SK-N-SH treated with all-trans-retinoic acid at 6 μM for 48 hours (cell line): ENCODE data around the gene HAPLN2.
A peak's percentile ranks its signal among the peaks of the same experiment; 100 is the strongest.

Experiments used
- ATAC-seq: fragments of 200-7000 bp; cut with Tn5 transposase; 3 replicates; pipeline ENCODE4 v1.9.1; 2020; ENCODE audit warnings: mild to moderate bottlenecking, moderate library complexity
- ARNTL ChIP-seq: fragments of 450-650 bp; formaldehyde crosslinking; IDR thresholded peaks from 2 replicates; pipeline ENCODE4 v1.5.0; 2020; ENCODE audit warnings: low read depth, mild to moderate bottlenecking, moderate library complexity, borderline replicate concordance
- BACH2 ChIP-seq: fragments of 250-450 bp; sonication (Bioruptor Pico); IDR thresholded peaks from 2 replicates; pipeline ENCODE4 v1.9.0; 2021; ENCODE audit warnings: mild to moderate bottlenecking, borderline replicate concordance
- CREB5 ChIP-seq: fragments of 250-450 bp; sonication (Bioruptor Pico); IDR thresholded peaks from 2 replicates; pipeline ENCODE4 v1.5.1; 2020; ENCODE audit warnings: low read depth, mild to moderate bottlenecking, moderate library complexity
- CSDC2 ChIP-seq: fragments of 250-450 bp; sonication (Bioruptor Pico); IDR thresholded peaks from 2 replicates; pipeline ENCODE4 v1.5.0; 2020; ENCODE audit warnings: mild to moderate bottlenecking, moderate library complexity
- ESRRG ChIP-seq: fragments of 250-450 bp; sonication (Bioruptor Pico); IDR thresholded peaks from 2 replicates; pipeline ENCODE4 v1.6.1; 2021; ENCODE audit warnings: mild to moderate bottlenecking
- GLIS3 ChIP-seq: fragments of 250-450 bp; sonication (Bioruptor Pico); IDR thresholded peaks from 2 replicates; pipeline ENCODE4 v1.5.0; 2020; ENCODE audit warnings: mild to moderate bottlenecking, moderate library complexity
- ISL1 ChIP-seq: fragments of 250-450 bp; sonication (Bioruptor Pico); IDR thresholded peaks from 2 replicates; pipeline ENCODE4 v2.1.2; 2022; ENCODE audit warnings: mild to moderate bottlenecking, moderate library complexity
- OSR1 ChIP-seq: fragments of 250-450 bp; sonication (Bioruptor Pico); IDR thresholded peaks from 2 replicates; pipeline ENCODE4 v1.8.0; 2022; ENCODE audit warnings: moderate library complexity, mild to moderate bottlenecking, inconsistent platforms
- POU6F1 ChIP-seq: fragments of 250-450 bp; sonication (Bioruptor Pico); IDR thresholded peaks from 2 replicates; pipeline ENCODE4 v1.8.0; 2021; ENCODE audit warnings: low read depth, mild to moderate bottlenecking, moderate library complexity, borderline replicate concordance
- PPARA ChIP-seq: fragments of 250-450 bp; sonication (Bioruptor Pico); IDR thresholded peaks from 2 replicates; pipeline ENCODE4 v1.5.0; 2020; ENCODE audit warnings: mild to moderate bottlenecking, borderline replicate concordance
- RARB ChIP-seq: fragments of 250-450 bp; sonication (Bioruptor Pico); IDR thresholded peaks from 2 replicates; pipeline ENCODE4 v1.8.0; 2021; ENCODE audit warnings: mild to moderate bottlenecking, moderate library complexity
- SNAI2 ChIP-seq: fragments of 250-450 bp; sonication (Bioruptor Pico); IDR thresholded peaks from 2 replicates; pipeline ENCODE4 v1.5.0; 2020; ENCODE audit warnings: mild to moderate bottlenecking, moderate library complexity
- TOX ChIP-seq: fragments of 250-450 bp; sonication (Bioruptor Pico); IDR thresholded peaks from 2 replicates; pipeline ENCODE4 v1.8.0; 2021; ENCODE audit warnings: mild to moderate bottlenecking, moderate library complexity, borderline replicate concordance
- TSHZ2 ChIP-seq: fragments of 250-450 bp; sonication (Bioruptor Pico); IDR thresholded peaks from 2 replicates; pipeline ENCODE4 v1.5.0; 2020; ENCODE audit warnings: mild to moderate bottlenecking, moderate library complexity
- ZC3H10 ChIP-seq: fragments of 250-450 bp; sonication (Bioruptor Pico); IDR thresholded peaks from 2 replicates; pipeline ENCODE4 v1.5.1; 2021; ENCODE audit warnings: mild to moderate bottlenecking, moderate library complexity
- ZFP3 ChIP-seq: fragments of 250-450 bp; sonication (Bioruptor Pico); IDR thresholded peaks from 2 replicates; pipeline ENCODE4 v1.5.0; 2020; ENCODE audit warnings: mild to moderate bottlenecking, moderate library complexity
- ZNF565 ChIP-seq: fragments of 450-650 bp; formaldehyde crosslinking; conservative IDR thresholded peaks from 2 replicates; pipeline ENCODE4 v1.5.0; 2020; ENCODE audit warnings: low read depth, mild to moderate bottlenecking, moderate library complexity
- ZNF70 ChIP-seq: fragments of 450-650 bp; formaldehyde crosslinking; IDR thresholded peaks from 2 replicates; pipeline ENCODE4 v1.5.0; 2020; ENCODE audit warnings: mild to moderate bottlenecking, moderate library complexity
- TF ChIP-seq, protein P1 (sequence below): fragments of 250-450 bp; sonication (Bioruptor Pico); IDR thresholded peaks from 2 replicates; pipeline ENCODE4 v1.5.1; 2021; ENCODE audit warnings: mild to moderate bottlenecking, moderate library complexity
- TF ChIP-seq, protein P2 (sequence below): fragments of 250-450 bp; sonication (Bioruptor Pico); IDR thresholded peaks from 2 replicates; pipeline ENCODE4 v1.8.0; 2020; ENCODE audit warnings: mild to moderate bottlenecking, moderate library complexity, borderline replicate concordance

The HAPLN2 gene

DNA sequence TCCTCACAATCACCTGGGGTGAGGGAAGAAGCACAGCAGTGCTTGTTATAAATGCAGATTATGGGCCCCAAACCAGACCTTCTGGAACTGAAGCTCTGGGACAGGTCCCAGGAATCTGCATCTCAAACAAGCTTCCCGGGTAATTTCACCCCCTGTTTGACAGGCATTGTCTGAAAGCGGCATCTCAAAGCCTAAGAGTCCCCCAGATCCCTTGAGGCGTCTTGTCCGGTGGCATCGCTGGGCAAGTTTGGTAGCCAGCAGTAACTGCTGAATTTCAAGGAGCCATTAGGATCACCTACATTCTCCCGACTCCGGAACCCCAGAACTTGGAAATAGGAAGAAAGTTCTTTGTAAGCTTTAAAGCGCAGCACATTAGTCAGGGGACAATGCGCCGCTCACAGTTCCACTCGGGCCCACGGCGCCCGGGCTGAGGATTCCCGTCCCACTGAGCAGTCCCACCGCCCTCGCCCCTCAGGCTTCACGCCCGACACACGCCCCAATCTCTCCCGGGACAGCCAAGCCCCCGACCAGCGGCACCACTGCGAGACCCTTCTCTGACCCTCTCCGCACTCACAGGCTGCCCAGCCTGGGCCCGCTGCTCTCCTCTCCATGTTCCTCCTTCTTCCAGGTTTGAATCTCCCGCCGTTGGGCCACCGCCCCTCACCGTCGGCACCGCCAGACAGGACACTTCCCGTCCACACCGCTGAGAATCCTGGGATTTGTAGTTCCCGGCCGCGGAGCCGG lies 47.1 kb upstream of the HAPLN2 start, which contains the start of gene IQGAP3:
Gene IQGAP3, minus strand, starts transcription at position 647 of the 744 bp plus-strand sequence. Its CDS starts 36 bp downstream, at position 611.
- peak; percentile 94 for ATAC-seq
- TF ChIP-seq CREB5 (no peak), PPARA (CRISPR knock-in tag) (no peak), RARB (CRISPR knock-in tag) (no peak), BACH2 (no peak), POU6F1 (no peak), SNAI2 (no peak), TOX (no peak), GLIS3 (CRISPR knock-in tag) (no peak), CSDC2 (CRISPR knock-in tag) (no peak)

- TF ChIP-seq SNAI2 (no peak), ISL1 (CRISPR knock-in tag) (no peak), TSHZ2 (CRISPR knock-in tag) (no peak), ZC3H10 (CRISPR knock-in tag) (no peak), OSR1 (CRISPR knock-in tag) (no peak), ESRRG (CRISPR knock-in tag) (no peak), ZNF70 (CRISPR knock-in tag) (no peak)
- ATAC-seq = no peak
Measured at GRCh38 chr1:156572663-156573018, 46.6 kb upstream of the HAPLN2 start.

DNA sequence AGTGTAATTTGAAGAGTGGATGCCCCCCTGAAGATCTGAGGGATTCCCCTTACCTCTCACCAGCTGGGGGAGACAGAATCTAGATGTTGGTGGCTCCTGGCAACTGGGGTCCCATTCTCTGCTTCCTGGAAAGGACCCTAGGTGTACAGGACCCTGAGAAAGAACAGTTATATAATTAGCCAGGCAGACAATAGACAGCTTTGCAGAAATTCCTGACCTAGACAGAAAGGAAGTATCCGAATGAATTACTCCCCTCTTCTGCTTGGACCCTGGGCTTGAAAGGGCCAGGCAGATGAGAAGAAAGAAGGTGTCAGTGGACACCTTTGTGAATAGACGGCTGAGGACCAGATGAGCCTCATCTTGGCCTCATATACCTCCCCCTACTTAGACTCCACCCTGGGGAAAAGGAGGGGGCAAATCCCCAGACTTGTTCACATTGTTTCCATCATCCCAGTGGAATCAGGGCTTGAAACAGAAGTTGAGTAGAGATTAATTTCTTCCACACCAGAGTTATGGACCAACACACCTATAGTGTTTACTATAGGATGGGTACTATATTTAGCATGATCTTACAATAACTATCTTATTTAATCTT lies 45.1 kb upstream of the HAPLN2 start:
- TF ChIP-seq ZFP3 (CRISPR knock-in tag) (no peak), RARB (CRISPR knock-in tag) (no peak), ZNF70 (CRISPR knock-in tag) (no peak), BACH2 (no peak), ZNF565 (CRISPR knock-in tag) (no peak), ARNTL (CRISPR knock-in tag) (no peak)
- TF ChIP-seq, protein P1, sequence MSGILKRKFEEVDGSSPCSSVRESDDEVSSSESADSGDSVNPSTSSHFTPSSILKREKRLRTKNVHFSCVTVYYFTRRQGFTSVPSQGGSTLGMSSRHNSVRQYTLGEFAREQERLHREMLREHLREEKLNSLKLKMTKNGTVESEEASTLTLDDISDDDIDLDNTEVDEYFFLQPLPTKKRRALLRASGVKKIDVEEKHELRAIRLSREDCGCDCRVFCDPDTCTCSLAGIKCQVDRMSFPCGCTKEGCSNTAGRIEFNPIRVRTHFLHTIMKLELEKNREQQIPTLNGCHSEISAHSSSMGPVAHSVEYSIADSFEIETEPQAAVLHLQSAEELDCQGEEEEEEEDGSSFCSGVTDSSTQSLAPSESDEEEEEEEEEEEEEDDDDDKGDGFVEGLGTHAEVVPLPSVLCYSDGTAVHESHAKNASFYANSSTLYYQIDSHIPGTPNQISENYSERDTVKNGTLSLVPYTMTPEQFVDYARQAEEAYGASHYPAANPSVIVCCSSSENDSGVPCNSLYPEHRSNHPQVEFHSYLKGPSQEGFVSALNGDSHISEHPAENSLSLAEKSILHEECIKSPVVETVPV (CRISPR knock-in tag) = no peak
- no peak for ATAC-seq

GRCh38 chr1:156577550-156577949 lies 41.7 kb upstream of the HAPLN2 start:
- TF ChIP-seq TSHZ2 (CRISPR knock-in tag) = no peak
- no peak for TF ChIP-seq ESRRG (CRISPR knock-in tag)
- TF ChIP-seq, protein P2, sequence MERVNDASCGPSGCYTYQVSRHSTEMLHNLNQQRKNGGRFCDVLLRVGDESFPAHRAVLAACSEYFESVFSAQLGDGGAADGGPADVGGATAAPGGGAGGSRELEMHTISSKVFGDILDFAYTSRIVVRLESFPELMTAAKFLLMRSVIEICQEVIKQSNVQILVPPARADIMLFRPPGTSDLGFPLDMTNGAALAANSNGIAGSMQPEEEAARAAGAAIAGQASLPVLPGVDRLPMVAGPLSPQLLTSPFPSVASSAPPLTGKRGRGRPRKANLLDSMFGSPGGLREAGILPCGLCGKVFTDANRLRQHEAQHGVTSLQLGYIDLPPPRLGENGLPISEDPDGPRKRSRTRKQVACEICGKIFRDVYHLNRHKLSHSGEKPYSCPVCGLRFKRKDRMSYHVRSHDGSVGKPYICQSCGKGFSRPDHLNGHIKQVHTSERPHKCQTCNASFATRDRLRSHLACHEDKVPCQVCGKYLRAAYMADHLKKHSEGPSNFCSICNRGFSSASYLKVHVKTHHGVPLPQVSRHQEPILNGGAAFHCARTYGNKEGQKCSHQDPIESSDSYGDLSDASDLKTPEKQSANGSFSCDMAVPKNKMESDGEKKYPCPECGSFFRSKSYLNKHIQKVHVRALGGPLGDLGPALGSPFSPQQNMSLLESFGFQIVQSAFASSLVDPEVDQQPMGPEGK (CRISPR knock-in tag) = no peak
- no peak for TF ChIP-seq GLIS3 (CRISPR knock-in tag)
- TF ChIP-seq ARNTL (CRISPR knock-in tag) = no peak
- no peak for TF ChIP-seq ISL1 (CRISPR knock-in tag)
- TF ChIP-seq OSR1 (CRISPR knock-in tag) = no peak
- TF ChIP-seq RARB (CRISPR knock-in tag) = no peak
- no peak for TF ChIP-seq ZFP3 (CRISPR knock-in tag)
- no peak for TF ChIP-seq TOX
- TF ChIP-seq, all 23 proteins: peak for 0
- ATAC-seq = no peak
